Lung microvascular endothelial cell (primary cell): ENCODE measurements around the gene GSAP. TPM values are rescaled to one million over a fixed set of nuclear protein-coding genes. Genes with fewer than 3 reads are reported as not detected.

Experiments used
- DNase-seq, 2 donors: peaks; one replicate each; pipeline versions ENCODE4 v3.0.0 to v3.0.0-alpha.2; 2010; ENCODE audit warnings: low read depth in 2 of 2
- total RNA-seq: library from RNA; depleted of rRNA; stranded (reverse); fragments of >200 nt; gene quantifications from 2 replicates; pipeline ENCODE4 v1.2.1, GENCODE V29; 2014

GSAP gene
- total RNA-seq, 1 donor from 2014 or later = 3.6 TPM

GRCh38 chr7:77409005-77409738, 7.0 kb downstream of the GSAP start:
- DNase-seq = peak in 1 of 2 donors; percentile 50

- no peak for DNase-seq
Observed at GRCh38 chr7:77407906-77408305, 8.2 kb downstream of the GSAP start.

GRCh38 chr7:77406421-77406820, 9.7 kb downstream of the GSAP start:
- no peak for DNase-seq

- no peak for DNase-seq
Observed at GRCh38 chr7:77404641-77405040, 11.5 kb downstream of the GSAP start.

GRCh38 chr7:77403957-77404356, 12.2 kb downstream of the GSAP start:
- no peak for DNase-seq

- DNase-seq = no peak
Observed at GRCh38 chr7:77402818-77403217, 13.3 kb downstream of the GSAP start.

GRCh38 chr7:77401002-77401401, 15.1 kb downstream of the GSAP start:
- no peak for DNase-seq

- DNase-seq = no peak
Observed at GRCh38 chr7:77399816-77400215, 16.3 kb downstream of the GSAP start.

GRCh38 chr7:77396894-77397547, 19.1 kb downstream of the GSAP start:
- no peak for DNase-seq

GRCh38 chr7:77395626-77396025, 20.5 kb downstream of the GSAP start:
- DNase-seq = no peak

- no peak for DNase-seq
Observed at GRCh38 chr7:77393954-77394353, 22.2 kb downstream of the GSAP start.

GRCh38 chr7:77393261-77393660, 22.9 kb downstream of the GSAP start:
- no peak for DNase-seq

- DNase-seq = no peak
Observed at GRCh38 chr7:77391230-77391629, 24.9 kb downstream of the GSAP start.

GRCh38 chr7:77388055-77388641, 28.0 kb downstream of the GSAP start:
- DNase-seq = no peak

- DNase-seq = no peak
Observed at GRCh38 chr7:77386165-77386822, 29.9 kb downstream of the GSAP start.

- no peak for DNase-seq
Observed at GRCh38 chr7:77383333-77383740, 32.8 kb downstream of the GSAP start.

GRCh38 chr7:77382532-77382931, 33.6 kb downstream of the GSAP start:
- no peak for DNase-seq

- no peak for DNase-seq
Observed at GRCh38 chr7:77378584-77378983, 37.6 kb downstream of the GSAP start.

- DNase-seq = no peak
Observed at GRCh38 chr7:77370606-77371005, 45.5 kb downstream of the GSAP start.

GRCh38 chr7:77368974-77369373, 47.2 kb downstream of the GSAP start:
- peak; percentile 17 to 23 for DNase-seq

GRCh38 chr7:77367976-77368375, 48.2 kb downstream of the GSAP start:
- no peak for DNase-seq

GRCh38 chr7:77362905-77363304, 53.2 kb downstream of the GSAP start:
- no peak for DNase-seq
